ENCODE measurements around the gene NCAPD2. TPM values are rescaled to one million over a fixed set of nuclear protein-coding genes. Genes with fewer than 3 reads are reported as not detected.

NCAPD2 gene
- total RNA-seq, 1 experiment from 2014 or later: 114 TPM

DNA sequence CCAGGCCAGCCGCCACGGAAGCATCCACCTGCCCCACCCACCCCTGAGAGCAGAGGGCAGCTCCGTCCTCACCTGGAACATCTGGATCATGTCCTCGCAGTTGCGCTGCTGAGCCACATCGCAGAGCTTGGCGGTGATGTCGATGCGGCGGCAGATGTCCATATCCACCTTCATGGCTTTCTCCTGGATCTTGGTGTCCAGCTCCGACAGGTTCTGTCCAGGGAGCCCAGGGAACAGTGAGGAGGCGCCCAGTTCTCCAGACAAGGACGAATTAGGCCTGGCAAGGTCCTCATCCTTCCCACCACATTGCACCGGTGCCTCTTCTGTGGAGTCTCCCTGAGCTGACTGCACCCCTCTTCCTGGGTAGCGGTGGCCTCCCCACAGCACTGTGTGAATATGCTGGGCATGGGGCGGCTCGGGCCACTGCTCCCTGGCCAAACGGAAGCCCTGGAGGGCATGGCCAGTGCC lies 55.8 kb downstream of the NCAPD2 start:
- peaks cover 2% of the 10 kb centered on the region; the same call in 1 of the 2 replicates for H3K4me1 ChIP-seq (ENCODE audit: insufficient read depth, low read length)
- no peak overlapping the region for H3K14ac ChIP-seq (ENCODE audit: insufficient read depth, low read length)
- Mint-ChIP-seq H3K27ac (no peak overlapping the region), H3K36me3 (ENCODE audit: insufficient read depth in 1 of 3, low read depth in 3 of 3) (peaks cover 29 to 57% (median 41%) of the 10 kb centered on the region in 3 experiments), H3K27me3 (ENCODE audit: low read depth) (no peaks in the 10 kb centered on the region), H3K9me3 (no peaks in the 10 kb centered on the region; a peak in 1 of 5 replicates), H3K4me3 (no peak overlapping the region), H3K4me1 (peaks cover 21 to 31% of the 10 kb centered on the region in 2 experiments)
- TF ChIP-seq CTCF (conservative IDR thresholded peaks at IDR 0.05): no peak
- no peak overlapping the region for H2BK5ac ChIP-seq (ENCODE audit: insufficient read length, low read length)
- H3K79me1 ChIP-seq (ENCODE audit: insufficient read depth, low read depth, low read length, poor library complexity, severe bottlenecking): no peaks in the 10 kb centered on the region
- H2BK20ac ChIP-seq (ENCODE audit: low read depth, low read length, poor library complexity, severe bottlenecking): no peak overlapping the region
- H2AK5ac ChIP-seq (ENCODE audit: insufficient read length, low read length): no peak overlapping the region
- no peak overlapping the region for H2BK15ac ChIP-seq (ENCODE audit: low read depth, low read length)
- no peak overlapping the region for H4K8ac ChIP-seq (replicated peaks; ENCODE audit: insufficient read length, low read depth, low read length)
- H2AFZ ChIP-seq (ENCODE audit: low read length): no peak overlapping the region
- peaks cover 7% of the 10 kb centered on the region; the same call in 1 of the 2 replicates for H3K79me2 ChIP-seq (ENCODE audit: insufficient read depth, low read length)
- no peak overlapping the region for H3K56ac ChIP-seq (ENCODE audit: insufficient read length, low read depth, low read length)
- no peaks in the 10 kb centered on the region for H3K9me3 ChIP-seq (ENCODE audit: control insufficient read depth, low read depth, low read length)
- H4K91ac ChIP-seq (ENCODE audit: insufficient read length, low read depth, low read length): no peak overlapping the region
- WGBS (ENCODE audit: extremely low coverage, insufficient read length, low lambda C conversion rate): no CpG with 5 or more reads among the region's 18 CpGs
- no peak overlapping the region for H3K27ac ChIP-seq (ENCODE audit: insufficient read length, low read depth, low read length)
- DNase-seq: no peak
- no peak overlapping the region for H3K18ac ChIP-seq (ENCODE audit: insufficient read length, low read depth, low read length)
- no peaks in the 10 kb centered on the region for H3K27me3 ChIP-seq (ENCODE audit: insufficient read depth, low read length)
- H3T11ph ChIP-seq (ENCODE audit: low read length): no peak overlapping the region
- H3K4me2 ChIP-seq (ENCODE audit: insufficient read depth, insufficient read length, low read length): no peak overlapping the region
- H4K5ac ChIP-seq (ENCODE audit: insufficient read length, low read depth, low read length): no peak overlapping the region
- no peak overlapping the region for H3K23ac ChIP-seq (ENCODE audit: insufficient read length, low read depth, low read length)
- no peak overlapping the region for H3K9ac ChIP-seq (ENCODE audit: extremely low read depth, insufficient read length, low read length)
- no peak overlapping the region for H3K4ac ChIP-seq (ENCODE audit: low read depth, low read length)
- no peak overlapping the region for H2BK120ac ChIP-seq (ENCODE audit: low read depth, low read length, poor library complexity, severe bottlenecking)
- peaks cover 5% of the 10 kb centered on the region for H3K23me2 ChIP-seq (ENCODE audit: insufficient read length, low read depth, low read length, poor library complexity, severe bottlenecking)
- no peaks in the 10 kb centered on the region for H4K20me1 ChIP-seq (ENCODE audit: control insufficient read depth, insufficient read depth, insufficient read length)
- no peak overlapping the region for H2BK12ac ChIP-seq (ENCODE audit: insufficient read length, low read depth, low read length)

All from H9 (cell line).